ENCODE data around the gene COL6A1. TPM values are rescaled to one million over a fixed set of nuclear protein-coding genes. Genes with fewer than 3 reads are reported as not detected.

Gene COL6A1
- total and polyA plus RNA-seq, 2 of the 13 experiments (the other 11 are each of a cell fraction or from before 2014, with no cell fraction given) = 3.1 to 4.8 TPM

DNA sequence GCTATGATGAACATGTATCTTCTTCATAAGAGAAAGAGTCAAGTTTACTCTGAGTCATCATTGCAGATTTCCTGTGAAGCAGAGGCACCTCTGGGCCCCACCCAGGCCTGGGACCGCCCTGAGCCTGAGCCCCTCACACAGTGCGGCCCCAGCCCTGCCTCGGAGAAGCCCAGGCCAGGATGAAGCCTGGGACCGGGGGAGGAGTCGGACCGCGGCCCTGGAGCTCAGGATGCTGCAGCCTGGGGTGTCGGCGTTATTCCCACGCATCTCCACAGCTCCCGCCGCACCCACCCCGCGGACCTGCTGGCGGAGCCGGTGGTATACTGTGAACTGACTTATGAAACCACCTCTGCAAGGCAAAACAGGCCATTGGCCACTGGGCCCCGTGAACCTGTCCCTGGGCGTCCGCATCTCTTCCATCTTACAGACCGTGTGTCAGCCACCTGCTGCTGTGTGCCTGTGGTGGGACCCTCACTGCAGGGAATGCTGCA is 2.4 kb upstream of the COL6A1 start (continued):
- TF ChIP-seq, protein P1, sequence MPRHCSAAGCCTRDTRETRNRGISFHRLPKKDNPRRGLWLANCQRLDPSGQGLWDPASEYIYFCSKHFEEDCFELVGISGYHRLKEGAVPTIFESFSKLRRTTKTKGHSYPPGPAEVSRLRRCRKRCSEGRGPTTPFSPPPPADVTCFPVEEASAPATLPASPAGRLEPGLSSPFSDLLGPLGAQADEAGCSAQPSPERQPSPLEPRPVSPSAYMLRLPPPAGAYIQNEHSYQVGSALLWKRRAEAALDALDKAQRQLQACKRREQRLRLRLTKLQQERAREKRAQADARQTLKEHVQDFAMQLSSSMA (CRISPR knock-in tag; IDR thresholded peaks at IDR 0.05) = no peak
- TF ChIP-seq MAFF (IDR thresholded peaks at IDR 0.05; ENCODE audit: low read depth, low read length) = no peak
- TF ChIP-seq ZFP36L1 (CRISPR knock-in tag; IDR thresholded peaks at IDR 0.05) = no peak
- TF ChIP-seq, protein P2, sequence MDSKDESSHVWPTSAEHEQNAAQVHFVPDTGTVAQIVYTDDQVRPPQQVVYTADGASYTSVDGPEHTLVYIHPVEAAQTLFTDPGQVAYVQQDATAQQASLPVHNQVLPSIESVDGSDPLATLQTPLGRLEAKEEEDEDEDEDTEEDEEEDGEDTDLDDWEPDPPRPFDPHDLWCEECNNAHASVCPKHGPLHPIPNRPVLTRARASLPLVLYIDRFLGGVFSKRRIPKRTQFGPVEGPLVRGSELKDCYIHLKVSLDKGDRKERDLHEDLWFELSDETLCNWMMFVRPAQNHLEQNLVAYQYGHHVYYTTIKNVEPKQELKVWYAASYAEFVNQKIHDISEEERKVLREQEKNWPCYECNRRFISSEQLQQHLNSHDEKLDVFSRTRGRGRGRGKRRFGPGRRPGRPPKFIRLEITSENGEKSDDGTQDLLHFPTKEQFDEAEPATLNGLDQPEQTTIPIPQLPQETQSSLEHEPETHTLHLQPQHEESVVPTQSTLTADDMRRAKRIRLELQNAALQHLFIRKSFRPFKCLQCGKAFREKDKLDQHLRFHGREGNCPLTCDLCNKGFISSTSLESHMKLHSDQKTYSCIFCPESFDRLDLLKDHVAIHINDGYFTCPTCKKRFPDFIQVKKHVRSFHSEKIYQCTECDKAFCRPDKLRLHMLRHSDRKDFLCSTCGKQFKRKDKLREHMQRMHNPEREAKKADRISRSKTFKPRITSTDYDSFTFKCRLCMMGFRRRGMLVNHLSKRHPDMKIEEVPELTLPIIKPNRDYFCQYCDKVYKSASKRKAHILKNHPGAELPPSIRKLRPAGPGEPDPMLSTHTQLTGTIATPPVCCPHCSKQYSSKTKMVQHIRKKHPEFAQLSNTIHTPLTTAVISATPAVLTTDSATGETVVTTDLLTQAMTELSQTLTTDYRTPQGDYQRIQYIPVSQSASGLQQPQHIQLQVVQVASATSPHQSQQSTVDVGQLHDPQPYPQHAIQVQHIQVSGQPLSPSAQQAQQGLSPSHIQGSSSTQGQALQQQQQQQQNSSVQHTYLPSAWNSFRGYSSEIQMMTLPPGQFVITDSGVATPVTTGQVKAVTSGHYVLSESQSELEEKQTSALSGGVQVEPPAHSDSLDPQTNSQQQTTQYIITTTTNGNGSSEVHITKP (CRISPR knock-in tag; IDR thresholded peaks at IDR 0.05; ENCODE audit: low read depth) = no peak
- TF ChIP-seq PCBP2 (optimal IDR thresholded peaks at IDR 0.05; ENCODE audit: low read depth, low read length, poor library complexity, severe bottlenecking) = no peak
- no peak for TF ChIP-seq ZNF616 (CRISPR knock-in tag; IDR thresholded peaks at IDR 0.05; ENCODE audit: low read depth)
- no peak for TF ChIP-seq HCFC1 (IDR thresholded peaks at IDR 0.05; ENCODE audit: low read depth, low read length)
- TF ChIP-seq TBX3 (IDR thresholded peaks at IDR 0.05; ENCODE audit: borderline replicate concordance) = no peak

DNA sequence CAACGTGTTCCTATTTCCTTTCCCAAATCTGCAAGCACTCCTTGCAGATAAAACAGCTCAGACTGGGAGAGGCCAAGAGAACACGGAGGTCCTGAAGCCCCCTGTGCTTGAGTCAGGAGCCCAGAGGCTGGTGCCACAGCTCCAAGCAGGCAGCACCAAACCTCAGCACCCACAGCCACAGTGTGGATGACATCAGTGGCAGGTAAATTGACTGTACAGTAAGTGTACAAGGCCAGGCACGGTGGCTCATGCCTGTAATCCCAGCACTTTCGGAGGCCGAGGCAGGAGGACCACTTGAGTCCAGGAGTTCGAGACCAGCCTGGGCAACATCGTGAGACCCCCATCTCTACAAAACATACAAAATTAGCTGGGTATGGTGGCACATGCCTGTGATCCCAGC is 1.9 kb upstream of the COL6A1 start:
- peaks cover 21% of the 10 kb centered on the region for H3K4me1 ChIP-seq (ENCODE audit: insufficient read depth, low read length)
- ATAC-seq (no peak), DNase-seq (ENCODE audit: low spot score) (no peak), FAIRE-seq (no peak)
- H3K27me3 ChIP-seq (ENCODE audit: control insufficient read depth in 1 of 2, insufficient read depth in 2 of 2, low read length in 2 of 2) = peaks cover 6 to 43% of the 10 kb centered on the region in 2 experiments
- H3K36me3 ChIP-seq (replicated peaks in 1 of 2; ENCODE audit: control insufficient read depth in 1 of 2, insufficient read depth in 2 of 2, low read length in 2 of 2) = no peaks in the 10 kb centered on the region
- H3K27ac ChIP-seq (ENCODE audit: extremely low read length, insufficient read depth, low read length) = no peak overlapping the region
- in situ Hi-C loops (cut with HindIII; ENCODE audit: extremely low pct_ligation_motif_present, low pct_unique_long_range_greater_than_20kb) = loop anchor here (10.0 kb wide), 1 partner anchor 305 kb away; the partner anchor contains the start of genes MCM3AP and YBEY
- intact Hi-C loops (cut with micrococcal nuclease; ENCODE audit: unreplicated experiment) = loop anchor here (10.0 kb wide), 1 partner anchor 215 kb away; no protein-coding TSS in a partner anchor
- WGBS (ENCODE audit: low lambda C conversion rate) = 52% methylated on average over 3 of the region's 7 CpGs
- no peaks in the 10 kb centered on the region for H3K79me2 ChIP-seq (ENCODE audit: insufficient read depth, low read length)
- POLR2A ChIA-PET = no interaction called here
- H3K4me2 ChIP-seq (ENCODE audit: low read depth, low read length) = no peak overlapping the region
- H2AFZ ChIP-seq (ENCODE audit: low read length) = no peak overlapping the region
- no peak overlapping the region for H3K4me3 ChIP-seq (replicated peaks in 1 of 3; ENCODE audit: insufficient read depth in 1 of 3, low read depth in 2 of 3, low read length in 3 of 3)
- CTCF ChIA-PET (ENCODE audit: low intra/inter-chr PET ratio, low total read pairs) = no interaction called here
- BruUV-seq (replicated peaks) = no TSS peak
- no peak overlapping the region for H3K9ac ChIP-seq (ENCODE audit: insufficient read depth, low read depth, low read length)
- H3K9me3 ChIP-seq (ENCODE audit: low read length) = no peaks in the 10 kb centered on the region
- H4K20me1 ChIP-seq (ENCODE audit: insufficient read depth, low read length) = no peaks in the 10 kb centered on the region
- TF ChIP-seq RCOR2 (CRISPR knock-in tag; IDR thresholded peaks at IDR 0.05) (no peak), ATF7-NPFF (CRISPR knock-in tag; IDR thresholded peaks at IDR 0.05; ENCODE audit: low read depth) (no peak)

Measured in HepG2 (cell line).